Karpas-422 (cell line): ENCODE measurements around the gene MDN1. TPM values are rescaled to one million over a fixed set of nuclear protein-coding genes. Genes with fewer than 3 reads are reported as not detected.
"Not testable (repeated sequence)": the region's sequence is repeated elsewhere in the genome, so short reads cannot be mapped to it uniquely, and the experiment has no call there.

Experiments
- DNase-seq: peaks from one replicate; pipeline ENCODE4 v3.0.0-alpha.2; 2015
- H2AFZ ChIP-seq: fragments of 200-600 bp; sonication (generic); 2 replicates; pipeline ENCODE4 v1.6.1; 2014; ENCODE audit warnings: antibody characterized with exemption, low read length, mixed read lengths
- H3K27ac ChIP-seq: fragments of 200-600 bp; sonication (generic); 2 replicates; pipeline ENCODE4 v1.5.1; 2014; ENCODE audit warnings: mild to moderate bottlenecking, low read length, moderate library complexity
- H3K27me3 ChIP-seq: fragments of 200-600 bp; sonication (generic); 2 replicates; pipeline ENCODE4 v1.6.1; 2014; ENCODE audit warnings: low read length, mixed read lengths
- H3K36me3 ChIP-seq: fragments of 200-600 bp; sonication (generic); 2 replicates; pipeline ENCODE4 v1.6.1; 2014; ENCODE audit warnings: low read length, mixed read lengths; ENCODE audit not compliant: insufficient read depth
- H3K4me1 ChIP-seq: fragments of 200-600 bp; sonication (generic); 2 replicates; pipeline ENCODE4 v1.6.1; 2014; ENCODE audit warnings: mild to moderate bottlenecking, low read length, mixed read lengths
- H3K4me2 ChIP-seq: fragments of 200-600 bp; sonication (generic); 2 replicates; pipeline ENCODE4 v1.6.1; 2014; ENCODE audit warnings: low read length, low read depth, mild to moderate bottlenecking; ENCODE audit not compliant: poor library complexity, severe bottlenecking
- H3K4me3 ChIP-seq: fragments of 200-600 bp; sonication (generic); 2 replicates; pipeline ENCODE4 v1.5.1; 2014; ENCODE audit warnings: mild to moderate bottlenecking, antibody characterized with exemption, low read length, mixed read lengths
- H3K79me2 ChIP-seq: fragments of 200-600 bp; sonication (generic); 2 replicates; pipeline ENCODE4 v1.6.1; 2014; ENCODE audit warnings: mild to moderate bottlenecking, low read length, mixed read lengths
- H3K9ac ChIP-seq: fragments of 200-600 bp; sonication (generic); 2 replicates; pipeline ENCODE4 v1.6.0; 2014; ENCODE audit warnings: low read length
- H3K9me2 ChIP-seq: fragments of 200-600 bp; sonication (generic), shearing (Covaris generic); replicated peaks from 2 replicates; pipeline ENCODE4 v1.6.0; 2014; ENCODE audit warnings: mild to moderate bottlenecking, low read length, moderate library complexity; ENCODE audit not compliant: insufficient read depth
- H3K9me3 ChIP-seq: fragments of 300-700, 200-600 bp; sonication (generic); 2 replicates; pipeline ENCODE4 v1.6.1; 2014; ENCODE audit warnings: low read length, mixed read lengths
- H4K20me1 ChIP-seq: fragments of 200-600 bp; sonication (generic); 2 replicates; pipeline ENCODE4 v1.6.1; 2014; ENCODE audit warnings: mild to moderate bottlenecking, antibody characterized with exemption, low read length, low read depth; ENCODE audit not compliant: insufficient read depth
- total RNA-seq: library from RNA; depleted of rRNA; stranded (reverse); fragments of >200 nt; shearing (Covaris generic); gene quantifications from 2 replicates; pipeline ENCODE4 v1.2.3, GENCODE V29; 2014; ENCODE audit warnings: low replicate concordance

The MDN1 gene
- total RNA-seq, 1 experiment from 2014 or later = 42.0 TPM

DNA sequence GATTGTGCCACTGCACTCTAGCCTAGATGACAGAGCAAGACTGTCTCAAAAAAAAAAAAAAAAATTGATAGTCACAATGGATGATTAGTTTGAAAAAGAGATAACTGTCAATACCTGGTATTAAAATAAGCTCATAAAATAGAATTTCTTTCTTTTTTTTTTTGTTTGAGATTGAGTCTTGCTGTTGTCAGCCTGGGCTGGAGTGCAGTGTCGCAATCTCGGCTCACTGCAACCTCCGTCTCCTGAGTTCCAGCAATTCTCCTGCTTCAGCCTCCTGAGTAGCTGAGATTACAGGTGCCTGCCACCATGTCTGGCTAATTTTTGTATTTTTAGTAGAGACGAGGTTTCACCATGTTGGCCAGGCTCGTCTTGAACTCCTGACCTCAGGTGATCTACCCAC is 27.9 kb upstream of the MDN1 start:
- not testable (repeated sequence) for DNase-seq, H3K9me3 ChIP-seq, H3K27ac ChIP-seq, H3K4me2 ChIP-seq, H3K4me3 ChIP-seq, H3K9me2 ChIP-seq, H3K27me3 ChIP-seq, H2AFZ ChIP-seq, H3K4me1 ChIP-seq, H3K9ac ChIP-seq
- H3K79me2 ChIP-seq = peaks cover 89% of the 10 kb centered on the region
- peaks cover 15% of the 10 kb centered on the region; the same call in 1 of the 2 replicates for H3K36me3 ChIP-seq
- H4K20me1 ChIP-seq = 0 out of 2 replicates have a peak, but pooled peaks cover 11% of the 10 kb centered on the region

DNA sequence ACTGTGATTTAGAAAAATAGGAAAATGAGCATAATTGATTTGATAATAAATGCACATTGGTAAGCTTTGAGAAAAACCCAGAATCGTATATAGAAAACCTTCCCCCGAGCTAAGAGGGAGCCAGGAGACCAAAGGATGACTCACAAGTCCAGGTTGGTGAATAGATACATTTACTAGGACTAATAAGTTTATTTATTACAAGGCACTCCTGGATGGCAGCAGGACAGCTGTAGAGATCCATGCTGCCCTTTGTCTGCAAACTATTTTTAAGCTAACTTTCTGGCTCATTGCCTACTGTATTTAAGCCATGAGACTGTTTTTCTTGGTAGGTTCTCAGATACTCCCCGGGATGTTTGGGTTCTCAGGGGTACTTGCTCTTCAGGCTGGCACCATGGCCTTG is 23.5 kb upstream of the MDN1 start:
- H4K20me1 ChIP-seq = 0 out of 2 replicates have a peak, but pooled peaks cover 11% of the 10 kb centered on the region
- H3K27ac ChIP-seq = 0 out of 2 replicates have a peak overlapping the region, but pooled peaks have one; percentile 20
- H3K79me2 ChIP-seq = peaks cover 94% of the 10 kb centered on the region
- H3K9me3 ChIP-seq = no peaks in the 10 kb centered on the region
- no peaks in the 10 kb centered on the region for H3K9me2 ChIP-seq
- H3K4me3 ChIP-seq = no peak overlapping the region
- no peak for DNase-seq
- no peak overlapping the region for H2AFZ ChIP-seq
- no peak overlapping the region for H3K9ac ChIP-seq
- H3K4me2 ChIP-seq = no peak overlapping the region
- H3K4me1 ChIP-seq = peaks cover 7% of the 10 kb centered on the region
- H3K27me3 ChIP-seq = no peaks in the 10 kb centered on the region
- H3K36me3 ChIP-seq = peaks cover 12% of the 10 kb centered on the region; the same call in 1 of the 2 replicates

DNA sequence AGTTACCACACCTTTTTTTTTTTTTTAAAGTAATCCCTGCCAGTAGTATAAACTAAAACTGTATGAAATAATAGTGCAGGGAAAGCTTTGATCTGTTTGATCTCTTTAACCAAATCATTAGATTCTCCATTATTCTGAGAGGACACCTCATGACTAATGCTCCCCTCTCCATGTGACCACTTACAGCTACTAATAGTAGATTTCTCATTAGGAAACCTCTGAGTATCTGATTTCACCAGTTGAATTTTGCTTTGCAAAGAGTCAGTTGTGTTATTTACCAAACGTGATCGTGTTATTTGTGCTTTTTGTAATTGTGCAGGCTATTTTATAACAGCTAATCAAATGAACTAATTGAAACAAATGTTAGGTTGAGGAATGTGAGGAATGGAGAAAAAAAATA is 22.6 kb upstream of the MDN1 start:
- H3K79me2 ChIP-seq = peaks cover 95% of the 10 kb centered on the region

DNA sequence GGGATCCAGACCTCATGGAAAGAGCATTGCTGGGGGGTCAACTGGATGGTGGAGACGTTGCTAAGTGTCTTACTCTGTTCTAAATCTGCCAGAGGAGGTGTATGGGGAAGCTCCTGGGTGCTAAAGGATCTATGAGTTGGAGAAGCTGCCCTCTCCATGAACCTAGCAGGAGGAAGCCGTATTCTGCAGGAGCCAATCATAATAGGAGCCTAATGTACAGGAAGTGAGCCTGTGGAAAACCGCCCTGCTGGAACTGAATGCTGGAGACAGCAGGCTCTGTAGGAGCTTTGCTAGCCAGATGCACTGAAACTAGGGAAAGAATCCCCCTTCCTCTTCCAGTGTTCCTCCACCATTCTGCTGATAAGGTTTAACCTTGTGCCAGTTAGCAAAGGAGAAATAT is 20.9 kb upstream of the MDN1 start:
- no peak for DNase-seq
- no peak overlapping the region for H3K9ac ChIP-seq
- peaks cover 96% of the 10 kb centered on the region for H3K79me2 ChIP-seq
- peaks cover 7% of the 10 kb centered on the region for H3K4me1 ChIP-seq
- H3K4me2 ChIP-seq = no peak overlapping the region
- no peak overlapping the region for H2AFZ ChIP-seq
- H3K9me2 ChIP-seq = no peaks in the 10 kb centered on the region
- H3K27me3 ChIP-seq = no peaks in the 10 kb centered on the region
- 0 out of 2 replicates have a peak, but pooled peaks cover 11% of the 10 kb centered on the region for H4K20me1 ChIP-seq
- no peak overlapping the region for H3K4me3 ChIP-seq
- H3K36me3 ChIP-seq = peaks cover 20% of the 10 kb centered on the region; the same call in 1 of the 2 replicates
- H3K9me3 ChIP-seq = no peaks in the 10 kb centered on the region
- H3K27ac ChIP-seq = no peak overlapping the region

More for the DNA sequence above, 22.6 kb upstream of the MDN1 start:
- Histone ChIP-seq H3K4me2 (no peak overlapping the region), H3K9ac (no peak overlapping the region), H3K27ac (no peak overlapping the region), H3K9me3 (no peaks in the 10 kb centered on the region), H3K36me3 (peaks cover 12% of the 10 kb centered on the region; the same call in 1 of the 2 replicates), H3K27me3 (no peaks in the 10 kb centered on the region), H3K4me1 (peaks cover 7% of the 10 kb centered on the region), H2AFZ (no peak overlapping the region), H4K20me1 (0 out of 2 replicates have a peak, but pooled peaks cover 11% of the 10 kb centered on the region), H3K9me2 (no peaks in the 10 kb centered on the region), H3K4me3 (no peak overlapping the region)
- DNase-seq = no peak

DNA sequence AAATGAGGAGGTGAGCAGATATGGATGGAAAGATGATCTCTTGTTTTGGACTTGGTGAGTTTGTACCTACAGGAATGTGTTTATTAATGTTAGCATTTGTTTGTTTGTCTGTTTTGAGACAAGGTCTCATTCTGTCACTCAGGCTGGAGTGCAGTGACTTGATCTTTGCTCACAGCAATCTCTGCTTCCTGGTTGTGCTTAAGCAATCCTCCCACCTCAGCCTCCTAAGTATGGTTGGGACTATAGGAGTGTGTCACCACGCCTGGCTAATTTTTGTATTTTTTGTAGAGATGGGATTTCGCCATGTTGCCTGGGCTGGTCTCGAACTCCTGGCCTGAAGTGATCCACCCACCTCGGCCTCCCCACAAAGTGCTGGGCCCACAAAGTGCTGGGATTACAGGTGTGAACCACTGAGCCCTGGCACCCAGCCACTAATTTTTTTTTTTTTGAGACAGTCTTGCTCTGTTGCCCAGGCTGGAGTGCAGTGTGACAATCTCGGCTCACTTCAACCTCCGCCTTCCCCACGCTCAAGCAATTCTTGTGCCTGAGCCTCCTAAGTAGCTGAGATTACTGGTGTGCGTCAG is 17.1 kb upstream of the MDN1 start:
- H3K9ac ChIP-seq = no peak overlapping the region
- H2AFZ ChIP-seq = no peak overlapping the region
- H3K4me1 ChIP-seq = peaks cover 8% of the 10 kb centered on the region
- no peaks in the 10 kb centered on the region for H4K20me1 ChIP-seq
- H3K79me2 ChIP-seq = peaks cover 88% of the 10 kb centered on the region
- H3K9me2 ChIP-seq = no peaks in the 10 kb centered on the region
- H3K27ac ChIP-seq = no peak overlapping the region
- peaks cover 21% of the 10 kb centered on the region; the same call in 1 of the 2 replicates for H3K36me3 ChIP-seq
- DNase-seq = no peak
- H3K9me3 ChIP-seq = no peaks in the 10 kb centered on the region
- no peak overlapping the region for H3K4me3 ChIP-seq
- H3K4me2 ChIP-seq = no peak overlapping the region
- no peaks in the 10 kb centered on the region for H3K27me3 ChIP-seq

DNA sequence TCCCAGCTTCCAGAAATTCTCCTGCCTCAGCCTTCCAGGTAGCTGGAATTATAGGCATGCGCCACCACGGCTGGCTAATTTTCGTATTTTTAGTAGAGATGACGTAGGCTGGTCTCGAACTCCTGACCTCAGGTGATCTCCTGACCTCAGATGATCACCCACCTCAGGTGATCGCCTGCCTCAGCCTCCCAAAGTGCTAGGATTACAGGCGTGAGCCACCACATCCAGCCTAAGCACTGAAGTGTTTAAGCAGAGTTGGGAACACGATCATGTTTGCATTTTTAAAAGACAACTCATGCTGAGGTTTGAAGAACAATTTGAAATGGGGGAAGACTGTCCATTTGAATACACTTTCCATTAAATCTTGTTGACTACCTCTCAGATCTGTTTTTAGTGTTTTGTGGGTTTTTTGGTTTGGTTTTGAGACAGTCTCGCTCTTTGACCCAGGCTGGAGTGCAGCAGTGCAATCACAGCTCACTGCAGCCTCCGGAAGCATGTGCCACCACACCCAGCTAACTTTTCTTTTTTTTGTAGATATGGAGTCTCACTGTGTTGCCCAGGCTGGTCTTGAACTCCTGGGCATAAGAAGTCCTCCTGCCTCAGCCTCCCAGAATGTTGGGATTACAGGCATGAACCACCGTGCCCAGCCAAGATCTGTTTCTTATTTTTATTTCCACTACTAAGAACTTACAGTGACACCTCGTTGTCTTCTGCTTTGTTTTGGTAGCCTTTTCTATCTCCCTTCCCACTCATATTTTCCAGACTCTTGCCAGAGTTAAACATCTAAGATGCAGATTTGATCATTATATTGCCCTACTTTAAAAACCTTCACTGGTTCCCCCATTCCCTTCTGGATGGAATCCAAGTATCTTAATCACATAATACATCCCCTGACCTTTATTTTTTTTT is 15.5 kb upstream of the MDN1 start:
- Histone ChIP-seq H2AFZ (no peak overlapping the region), H3K9me2 (no peaks in the 10 kb centered on the region), H3K9ac (no peak overlapping the region), H3K9me3 (no peaks in the 10 kb centered on the region), H3K4me1 (peaks cover 18% of the 10 kb centered on the region), H3K4me3 (no peak overlapping the region), H4K20me1 (no peaks in the 10 kb centered on the region), H3K36me3 (peaks cover 25% of the 10 kb centered on the region; the same call in 1 of the 2 replicates), H3K4me2 (no peak overlapping the region), H3K27me3 (no peaks in the 10 kb centered on the region), H3K27ac (no peak overlapping the region), H3K79me2 (peaks cover 88% of the 10 kb centered on the region)
- DNase-seq = no peak

DNA sequence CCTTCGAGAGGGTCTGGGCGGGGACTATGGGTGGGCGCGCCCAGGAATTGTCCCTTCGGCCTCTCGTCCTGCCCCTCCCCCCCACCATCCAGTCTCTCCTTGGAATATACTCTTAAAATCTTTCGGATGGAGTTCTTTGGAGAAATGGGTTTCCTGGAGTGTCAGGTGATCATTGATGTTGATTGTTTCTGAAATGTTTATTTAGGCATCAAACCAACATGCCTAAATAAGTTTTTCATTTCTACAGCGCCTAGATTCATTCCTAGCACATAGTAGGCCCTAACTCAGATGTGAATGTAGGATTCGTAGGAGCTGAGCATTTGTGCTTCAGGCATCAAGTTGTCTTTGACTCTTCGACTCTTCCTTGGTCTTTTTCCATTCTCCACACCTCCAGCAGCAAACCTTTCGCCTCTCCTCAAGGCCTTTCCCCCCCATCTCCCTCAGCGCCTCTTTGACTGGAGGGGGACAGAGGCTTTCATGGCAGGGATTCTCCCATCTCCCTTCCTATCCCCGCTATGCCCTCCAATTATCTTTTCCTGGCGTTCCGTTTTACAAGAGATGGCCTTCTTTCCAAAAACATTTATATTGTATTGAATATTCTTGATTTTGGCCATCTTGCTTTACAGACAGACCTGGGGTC is 10.7 kb upstream of the MDN1 start:
- Histone ChIP-seq H2AFZ (peak overlapping the region; percentile 10; the same call in 1 of the 2 replicates), H3K9ac (peak overlapping the region; percentile 81), H3K79me2 (peaks cover 47% of the 10 kb centered on the region), H4K20me1 (no peaks in the 10 kb centered on the region), H3K4me2 (peak overlapping the region; percentile 72), H3K9me2 (no peaks in the 10 kb centered on the region), H3K36me3 (peaks cover 9% of the 10 kb centered on the region; the same call in 1 of the 2 replicates), H3K4me3 (peak overlapping the region; percentile 82), H3K27ac (peak overlapping the region; percentile 60), H3K9me3 (no peaks in the 10 kb centered on the region), H3K4me1 (peaks cover 21% of the 10 kb centered on the region), H3K27me3 (no peaks in the 10 kb centered on the region)
- peak; percentile 54 for DNase-seq
